ENCODE measurements around the gene SLC35C1.

SLC35C1 gene

DNA sequence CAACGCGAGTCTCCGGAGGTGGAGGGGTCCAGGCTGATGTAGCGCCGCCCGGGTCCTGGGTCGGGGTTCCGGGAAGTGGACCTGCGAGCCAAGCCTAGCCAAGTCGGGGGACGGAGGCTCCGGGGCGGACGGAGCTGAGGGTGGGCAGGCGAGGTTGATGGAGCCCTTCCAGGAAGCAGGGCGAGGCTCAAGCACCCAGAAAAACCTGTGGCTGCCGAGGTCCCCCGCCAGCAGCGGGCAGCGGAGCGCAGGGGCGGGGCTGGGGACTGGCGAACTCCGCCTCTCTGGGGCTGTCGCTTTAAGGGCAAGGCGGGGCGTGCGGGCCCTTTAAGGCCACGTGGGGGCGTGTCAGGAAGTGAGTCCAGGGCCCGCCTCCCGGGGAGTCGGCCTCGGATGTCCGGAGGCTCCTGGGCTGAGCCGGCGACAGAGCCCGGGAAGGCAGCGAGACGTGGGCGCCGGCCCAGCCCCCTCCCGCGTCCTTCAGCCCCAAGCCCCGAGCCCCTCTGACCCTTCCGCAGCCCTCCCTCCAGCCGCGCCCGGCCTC, at the start of gene SLC35C1:
Gene SLC35C1 (plus strand): TSS at position 389 of the 544 bp plus-strand sequence. CDS start 653 bp downstream, outside the sequence.
- peak; percentile 99 for DNase-seq

DNA sequence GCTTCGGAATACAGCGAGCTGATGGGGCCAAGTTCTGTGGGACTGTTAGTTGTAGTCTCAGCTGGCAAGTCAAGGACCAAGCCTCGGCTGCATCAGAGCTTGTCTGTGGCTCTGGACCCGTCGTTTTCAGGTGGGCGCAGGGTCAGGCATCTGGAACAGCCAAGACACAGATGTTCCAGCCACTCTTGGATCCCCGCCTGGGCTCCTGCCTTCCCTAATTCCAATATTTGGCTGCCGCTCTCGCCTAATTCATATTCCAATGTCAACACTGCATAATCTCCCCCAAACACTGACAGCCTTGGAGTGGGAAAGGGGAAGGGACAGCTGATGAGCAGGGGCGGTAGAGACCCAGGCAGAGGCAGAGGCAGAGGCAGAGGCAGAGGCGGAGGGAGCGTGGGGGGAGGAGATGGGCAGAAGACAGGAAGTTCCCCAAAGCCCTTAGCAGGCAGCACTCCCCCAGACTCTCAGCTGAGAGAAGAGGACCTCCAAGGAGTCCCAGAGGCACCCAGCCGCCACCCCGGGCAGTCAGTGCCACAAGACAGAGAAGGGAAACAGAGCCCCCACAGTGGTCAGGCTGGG, 49.6 kb upstream of the SLC35C1 start:
- DNase-seq: no peak

DNA sequence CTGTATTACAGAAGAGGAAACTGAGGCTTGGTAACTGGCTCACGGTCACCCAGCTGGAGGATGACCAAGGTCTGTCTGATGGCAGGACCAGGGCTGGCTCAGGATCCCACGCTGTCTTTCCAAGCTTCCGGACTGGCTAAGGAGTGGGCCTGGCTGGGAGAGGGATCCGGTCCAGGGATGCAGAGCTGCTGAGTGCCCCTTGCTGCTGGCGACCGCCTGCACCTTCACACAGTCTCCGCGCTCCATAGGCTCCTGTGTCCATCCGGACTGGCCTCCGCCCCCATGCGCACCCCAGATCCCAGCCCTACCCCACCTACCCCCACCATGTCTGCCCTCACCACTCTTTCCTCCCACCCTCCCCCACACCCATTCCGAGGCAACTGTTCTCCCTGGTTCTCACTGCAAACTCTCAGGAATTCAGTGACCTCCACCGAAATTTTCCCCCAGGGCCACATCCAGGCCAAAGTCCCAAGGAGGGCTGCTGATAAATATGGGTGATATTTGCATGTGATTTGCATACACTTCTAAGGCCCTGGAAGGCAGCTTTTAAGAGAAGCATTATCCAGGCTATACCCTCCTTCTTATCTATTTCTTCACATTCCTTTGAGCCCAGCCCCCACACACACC, 48.5 kb upstream of the SLC35C1 start:
- DNase-seq: peak; percentile 19

DNA sequence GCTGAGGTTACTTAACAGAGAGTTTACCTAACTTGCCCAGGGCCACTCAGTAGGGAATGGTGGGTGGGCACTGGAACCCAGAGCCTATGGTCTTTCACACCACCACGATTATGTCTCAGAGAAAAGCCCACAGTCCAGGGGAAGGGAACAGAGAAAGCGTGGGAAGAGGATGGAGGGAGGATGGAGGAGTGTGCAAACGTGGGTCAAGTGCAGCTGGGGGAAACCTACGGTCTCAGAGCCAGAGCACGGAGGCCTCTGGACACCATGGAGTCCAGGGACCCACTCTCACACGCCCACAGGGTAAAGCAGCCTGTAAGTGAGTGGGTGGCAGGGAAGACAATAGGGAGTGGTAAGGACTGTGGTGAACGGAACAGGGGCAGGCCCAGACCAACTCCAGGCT, 47.3 kb upstream of the SLC35C1 start:
- DNase-seq: no peak

DNA sequence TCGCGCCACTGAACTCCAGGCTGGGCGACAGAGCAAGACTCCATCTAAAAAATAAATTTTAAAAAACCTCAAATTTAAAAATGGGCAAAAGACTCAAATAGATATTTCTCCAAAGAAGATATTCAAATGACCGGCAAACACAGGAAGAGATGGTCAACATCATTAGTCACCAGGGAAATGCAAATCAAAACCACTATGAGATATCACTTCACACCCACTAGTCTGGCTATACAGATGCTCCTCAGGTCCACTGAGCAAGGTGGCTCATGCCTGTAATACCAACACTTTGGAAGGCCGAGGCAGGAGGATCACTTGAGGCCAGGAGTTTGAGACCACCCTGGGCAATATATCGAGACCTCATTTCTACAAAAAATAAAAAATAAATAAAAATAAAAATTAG, 43.3 kb upstream of the SLC35C1 start:
- DNase-seq: no peak

DNA sequence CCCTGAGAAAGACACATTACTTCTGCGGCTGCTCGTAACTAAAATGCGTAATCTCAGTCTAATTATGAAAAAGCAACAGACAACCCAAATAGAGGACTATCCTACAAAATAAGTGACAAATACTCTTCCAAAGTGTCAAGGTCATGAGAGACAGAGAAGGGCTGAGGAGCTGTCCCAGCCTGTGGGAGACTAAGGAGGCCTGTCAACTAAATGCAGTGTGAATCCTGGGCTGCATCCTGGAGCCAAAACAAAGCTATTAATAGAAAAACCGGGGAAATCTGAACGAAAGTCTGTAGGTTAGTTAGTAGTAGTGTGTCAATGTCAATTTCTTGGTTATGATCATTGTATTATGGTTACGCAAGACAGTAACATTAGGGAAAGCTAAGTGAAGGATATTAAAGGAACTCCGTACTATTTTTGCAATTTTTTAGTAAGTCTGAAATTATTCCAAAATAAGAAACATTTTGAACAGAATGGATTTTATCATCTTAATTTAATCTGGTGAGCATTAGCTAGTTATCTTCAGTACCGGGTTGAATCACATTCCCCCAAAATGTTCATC, 39.8 kb upstream of the SLC35C1 start:
- DNase-seq: no peak

DNA sequence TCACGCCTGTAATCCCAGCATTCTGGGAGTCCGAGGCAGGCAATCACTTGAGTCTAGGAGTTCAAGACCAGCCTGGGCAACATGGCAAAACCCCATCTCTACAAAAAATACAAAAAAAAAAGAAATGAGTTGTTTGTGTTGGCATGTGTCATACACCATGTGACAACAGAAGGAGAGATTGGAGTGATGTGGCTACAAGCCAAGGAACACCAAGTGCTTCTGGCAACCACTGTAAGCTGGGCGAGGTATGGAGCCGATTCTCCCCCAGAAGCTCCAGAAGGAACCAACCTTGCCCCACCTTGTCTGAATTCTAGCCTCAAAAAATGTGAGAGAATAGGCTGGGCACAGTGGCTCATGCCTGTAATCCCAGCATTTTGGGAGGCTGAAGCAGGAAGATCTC, 39.1 kb upstream of the SLC35C1 start:
- DNase-seq: no peak

DNA sequence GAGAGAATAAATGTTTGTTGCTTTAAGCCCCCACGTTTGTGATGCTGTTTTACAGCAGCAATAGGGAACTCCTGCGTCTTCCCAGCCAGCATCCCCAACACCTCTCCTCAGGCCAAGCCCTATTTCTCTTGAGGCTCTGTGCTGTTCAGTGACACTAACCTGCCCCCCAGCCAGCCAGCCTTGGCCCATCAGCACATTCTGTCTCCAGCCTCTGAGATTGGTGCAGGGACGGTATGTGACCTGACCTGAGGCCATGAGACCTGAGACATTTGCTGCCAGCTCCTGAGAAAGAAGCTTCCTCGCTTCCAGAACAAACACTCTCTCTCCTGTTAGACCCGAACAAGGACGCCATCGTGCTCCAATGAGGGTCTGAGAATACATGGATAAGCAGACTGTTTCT, 38.5 kb upstream of the SLC35C1 start:
- DNase-seq: no peak

DNA sequence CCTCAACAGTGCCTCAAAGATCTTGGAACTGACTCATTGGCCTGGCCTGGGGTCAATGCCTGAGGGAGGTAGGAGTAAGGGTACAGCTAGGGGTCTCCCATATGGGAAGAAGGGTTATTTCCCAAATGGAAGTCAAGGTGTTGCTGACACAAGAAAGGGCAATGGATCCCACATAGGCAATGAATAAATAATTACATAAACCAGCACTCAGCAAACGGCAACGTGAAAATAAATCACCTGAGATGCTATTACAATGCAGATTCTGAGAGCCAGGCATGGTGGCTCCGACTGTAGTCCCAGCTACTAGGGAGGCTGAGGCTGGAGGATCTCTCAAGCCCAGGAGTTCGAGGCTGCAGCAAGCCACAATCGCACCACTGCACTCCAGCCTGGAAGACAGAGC, 36.5 kb upstream of the SLC35C1 start:
- no peak for DNase-seq

DNA sequence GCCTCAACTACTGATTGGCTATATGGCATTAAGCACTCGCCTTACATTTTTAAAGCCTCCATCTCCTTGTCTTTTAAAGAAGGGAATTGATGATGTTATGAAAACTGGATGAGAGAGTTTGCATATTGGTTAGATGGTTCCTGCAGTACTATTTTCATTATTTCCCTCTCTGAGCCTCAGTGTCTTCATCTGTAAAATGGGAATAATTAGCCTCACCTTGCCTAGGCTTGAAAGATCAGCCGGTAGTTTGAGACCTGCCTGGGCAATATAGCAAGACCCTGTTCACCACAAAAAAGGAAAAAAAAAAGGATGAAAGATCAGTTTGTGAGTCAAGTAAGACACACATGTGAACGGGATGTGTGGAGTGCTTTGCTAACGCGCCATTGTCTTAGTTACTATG, 35.0 kb upstream of the SLC35C1 start:
- DNase-seq: no peak

DNA sequence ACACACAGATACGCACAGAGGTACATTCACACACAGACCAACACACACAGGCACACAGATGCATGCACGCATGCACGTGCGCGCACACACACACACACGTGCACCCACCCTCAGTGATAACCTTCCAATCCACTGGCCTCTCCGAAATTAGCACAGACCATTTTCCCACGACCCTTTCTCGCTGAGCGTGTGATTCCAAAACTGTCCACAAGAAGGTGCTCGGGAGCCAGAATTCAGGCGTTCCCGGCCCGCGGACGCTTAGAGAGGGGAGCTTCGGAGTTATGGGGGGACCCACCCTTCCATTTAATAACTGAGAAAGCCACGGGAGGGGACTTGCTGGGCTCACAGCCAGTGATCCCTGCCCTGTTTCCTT, 33.8 kb upstream of the SLC35C1 start:
- peak; percentile 78 for DNase-seq

DNA sequence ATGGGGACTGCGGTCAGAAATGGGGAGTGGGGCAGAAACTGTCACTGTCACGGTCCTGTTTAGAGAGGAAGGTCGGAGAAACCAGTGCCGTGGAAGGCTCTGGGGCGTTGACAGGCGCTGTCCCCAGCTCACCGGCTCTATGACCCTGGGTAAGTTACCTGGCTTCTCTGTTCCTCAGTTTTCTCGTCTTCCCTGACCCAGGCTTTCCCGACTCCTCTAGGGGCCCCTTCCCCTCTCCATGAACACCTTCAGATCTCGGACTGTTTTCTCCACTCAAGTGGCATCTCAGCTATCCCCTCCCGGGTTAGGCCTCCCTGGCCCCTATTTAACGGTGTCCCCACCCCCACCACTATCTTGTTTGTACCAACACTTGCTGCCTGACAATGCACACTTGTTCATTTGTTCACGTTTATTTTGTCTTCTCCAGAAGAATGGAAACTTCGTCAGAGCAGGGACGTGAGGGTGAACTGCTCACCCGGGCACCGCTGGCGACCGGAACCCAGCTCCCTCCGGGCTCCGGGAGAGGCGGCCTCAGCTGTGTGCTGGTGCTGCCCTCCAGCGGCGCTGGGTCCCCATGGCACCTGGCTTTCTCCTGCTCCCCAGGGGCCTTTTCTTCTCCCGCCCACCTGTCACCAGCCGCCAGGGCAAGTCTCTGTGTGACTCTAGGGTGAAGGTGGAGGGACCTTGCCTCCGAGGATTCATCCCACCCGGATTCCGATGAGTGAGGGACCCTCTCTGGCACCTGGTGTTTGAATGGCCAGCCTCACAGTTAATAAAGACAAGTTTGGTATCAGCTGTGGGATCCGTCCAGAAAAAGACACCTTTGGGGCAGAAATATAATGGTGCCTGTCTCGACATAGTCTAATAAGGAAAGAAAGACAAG, 33.1 kb upstream of the SLC35C1 start:
- DNase-seq: peak; percentile 86

DNA sequence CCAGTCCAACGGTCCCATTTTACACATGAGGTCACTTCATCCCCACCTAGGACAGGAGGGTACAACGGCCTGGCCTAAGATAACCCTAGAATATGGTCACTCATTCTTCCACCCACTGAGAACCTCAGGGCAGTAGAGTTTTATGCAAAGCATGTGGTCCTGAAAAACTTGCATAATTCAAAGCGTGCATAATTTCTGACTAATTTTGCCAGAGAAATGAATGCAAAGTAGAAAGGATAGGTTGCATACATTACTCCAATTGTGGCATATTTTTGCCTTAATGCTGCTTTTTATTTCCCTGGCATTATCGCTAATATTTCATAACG, 32.5 kb upstream of the SLC35C1 start:
- DNase-seq: no peak

DNA sequence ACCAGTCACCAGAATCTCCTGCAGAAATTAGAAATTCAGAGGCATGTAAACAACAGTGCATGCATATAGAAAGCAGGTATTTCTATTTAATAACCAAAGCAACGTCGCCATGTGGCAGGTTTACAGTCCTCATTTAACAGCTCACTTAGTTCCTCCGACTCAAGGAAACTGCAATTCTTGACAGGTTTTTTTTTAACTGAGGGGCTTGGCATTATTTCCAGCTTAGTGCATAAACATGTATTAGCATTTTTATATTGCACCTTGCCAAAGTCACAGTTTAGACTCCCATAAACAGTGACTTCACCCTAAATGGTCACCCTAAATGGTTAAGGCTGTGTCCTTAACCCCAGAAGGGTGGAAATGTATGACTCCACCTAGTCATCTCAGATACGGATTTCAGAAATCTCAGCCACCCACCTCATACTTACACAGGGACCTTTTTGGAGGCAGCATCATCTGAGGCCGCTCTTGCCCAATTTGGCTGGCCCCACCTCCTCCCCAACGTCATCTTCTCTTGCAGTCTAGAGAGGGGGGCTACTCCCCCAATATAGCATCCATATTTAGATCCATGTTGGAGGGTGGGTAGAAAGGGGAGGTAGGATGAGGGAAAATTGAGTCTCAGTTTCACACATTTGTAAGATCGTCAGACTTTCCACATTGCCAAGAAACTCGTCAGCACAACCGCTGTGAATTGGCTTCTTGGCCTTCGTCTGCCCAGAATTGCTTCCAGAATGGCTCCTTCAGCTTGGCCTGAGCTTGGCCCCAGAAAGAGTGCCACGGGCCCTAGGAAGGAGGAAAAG, 31.8 kb upstream of the SLC35C1 start:
- no peak for DNase-seq

DNA sequence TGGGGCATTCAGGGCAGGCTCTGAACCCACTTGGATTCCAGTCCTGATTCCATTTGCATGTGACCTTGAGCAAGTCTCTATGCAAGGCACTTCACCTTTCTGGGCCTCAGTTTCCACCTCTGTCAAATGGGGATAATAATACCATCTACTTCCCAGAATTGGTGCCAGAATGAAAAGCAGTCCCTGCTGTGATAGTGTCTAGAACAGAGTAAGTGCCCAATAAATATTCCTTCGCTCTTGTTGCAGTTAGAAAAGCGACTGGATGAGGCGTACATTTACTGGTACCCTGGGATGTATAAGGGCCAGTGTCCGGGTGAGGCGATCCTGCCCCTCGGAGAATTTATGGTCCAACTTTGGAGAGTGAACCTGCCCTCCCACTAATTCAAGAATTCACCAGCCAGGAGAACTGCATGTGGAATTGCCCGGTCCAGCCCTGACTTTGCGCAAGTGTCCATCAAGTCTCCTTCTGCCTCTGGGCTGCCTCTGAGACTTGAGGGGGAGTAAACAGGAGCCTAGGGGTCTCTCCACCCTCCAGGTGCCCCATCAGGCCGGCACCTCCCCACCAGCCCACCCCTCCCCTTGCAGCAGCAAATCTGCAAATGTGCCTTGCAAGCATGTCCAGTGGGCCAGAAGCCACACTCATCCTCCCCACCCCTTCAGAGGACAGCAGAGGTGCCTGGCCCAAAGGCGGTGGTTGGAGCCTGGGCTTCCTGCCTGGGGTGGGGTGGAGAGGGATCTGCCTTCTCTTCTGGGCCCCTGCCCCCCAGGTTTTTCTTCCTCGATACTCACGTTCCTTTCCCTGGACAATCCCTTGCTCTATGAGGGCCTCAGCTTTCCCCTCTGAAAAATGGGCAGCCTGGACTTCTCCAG, 30.9 kb upstream of the SLC35C1 start:
- DNase-seq: no peak

DNA sequence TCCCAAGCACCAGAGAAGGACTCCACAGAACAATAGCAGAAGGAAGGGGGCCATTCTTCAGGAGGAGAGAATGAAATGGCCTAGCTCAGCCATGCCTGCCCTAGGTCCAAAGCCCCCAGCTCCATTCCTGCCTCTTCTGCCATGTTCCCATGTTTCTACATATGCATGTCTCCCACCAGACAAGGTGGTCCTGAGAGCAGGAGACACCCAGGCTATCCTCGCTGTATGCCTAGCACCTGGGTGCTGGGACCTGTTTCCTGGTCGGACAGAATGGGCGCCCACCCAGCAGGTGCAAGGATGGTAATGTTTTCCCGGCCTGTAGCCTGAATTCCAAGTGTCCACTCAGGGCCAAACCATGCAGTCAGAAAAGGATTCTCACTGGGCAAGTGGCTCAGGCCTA, 30.2 kb upstream of the SLC35C1 start:
- DNase-seq: no peak

DNA sequence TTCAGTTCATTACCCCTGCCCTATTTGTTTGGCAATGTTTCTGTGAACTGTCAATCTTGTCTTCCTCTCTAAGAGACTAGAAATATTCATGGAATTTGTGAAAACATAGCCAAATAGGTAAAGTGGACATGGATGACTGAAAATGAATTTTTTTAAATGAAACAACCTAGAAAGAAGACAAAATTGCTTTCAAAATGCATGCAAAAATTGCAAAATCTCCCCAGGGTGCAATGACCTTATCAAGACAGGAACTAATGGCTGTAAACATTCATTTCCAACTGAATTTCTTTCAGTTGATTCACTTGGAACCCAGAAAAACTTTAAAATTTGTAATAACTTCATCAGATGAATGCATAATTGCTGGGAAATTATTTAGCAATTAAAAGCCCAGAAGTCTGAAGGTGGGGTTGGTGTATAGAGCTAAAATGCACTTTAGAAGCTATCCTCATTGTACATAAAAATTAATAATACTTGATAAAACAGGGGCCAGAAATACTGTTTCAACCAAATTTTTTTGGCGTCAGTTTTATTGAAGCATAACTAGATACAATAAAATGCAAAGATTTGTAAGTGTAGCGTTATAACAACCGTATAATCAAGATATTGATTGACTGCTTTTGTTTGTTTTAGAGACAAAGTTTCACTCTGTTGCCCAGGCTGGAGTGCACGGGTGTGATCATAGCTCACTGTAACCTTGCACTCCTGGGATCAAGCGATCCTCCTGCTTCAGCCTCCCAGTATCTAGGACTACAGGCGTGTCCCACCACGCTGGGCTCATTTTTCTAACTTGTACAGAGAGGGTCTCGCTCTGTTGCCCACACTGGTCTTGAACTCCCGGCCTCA, 27.6 kb upstream of the SLC35C1 start:
- peak; percentile 12 for DNase-seq

DNA sequence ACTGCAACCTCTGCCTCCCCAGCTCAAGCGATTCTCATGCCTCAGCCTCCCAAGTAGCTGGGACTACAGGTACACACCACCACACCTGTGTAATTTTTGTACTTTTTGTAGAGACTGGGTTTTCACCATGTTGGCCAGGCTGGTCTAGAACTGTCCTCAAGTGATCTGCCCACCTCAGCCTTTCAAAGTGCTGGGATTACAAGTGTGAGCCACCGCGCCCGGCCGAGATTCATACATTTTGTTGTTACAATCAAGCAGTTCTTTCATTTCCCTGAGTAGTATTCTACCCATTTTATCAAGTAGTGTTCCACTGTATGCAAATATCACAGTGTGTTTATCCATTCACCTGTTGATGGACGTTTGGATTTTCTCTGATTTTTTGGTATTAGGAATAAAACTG, 26.6 kb upstream of the SLC35C1 start:
- no peak for DNase-seq

DNA sequence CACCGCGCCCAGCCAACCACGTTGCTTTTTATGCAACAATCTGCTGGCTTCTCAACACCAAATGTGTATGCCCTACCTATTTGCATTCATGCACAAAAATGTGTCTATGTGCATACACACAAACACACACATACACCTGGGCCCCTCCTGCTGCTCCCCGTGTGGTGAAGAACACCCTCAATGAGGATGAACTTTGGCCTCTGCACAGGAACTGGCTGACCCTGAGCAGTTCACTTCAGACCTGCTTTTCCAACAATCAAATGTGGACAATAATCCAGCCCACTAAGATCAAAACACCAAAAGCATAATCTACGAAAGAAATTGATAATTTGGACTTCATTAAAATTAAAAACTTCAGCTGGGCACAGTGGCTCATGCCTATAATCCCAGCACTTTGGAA, 25.3 kb upstream of the SLC35C1 start:
- no peak for DNase-seq

DNA sequence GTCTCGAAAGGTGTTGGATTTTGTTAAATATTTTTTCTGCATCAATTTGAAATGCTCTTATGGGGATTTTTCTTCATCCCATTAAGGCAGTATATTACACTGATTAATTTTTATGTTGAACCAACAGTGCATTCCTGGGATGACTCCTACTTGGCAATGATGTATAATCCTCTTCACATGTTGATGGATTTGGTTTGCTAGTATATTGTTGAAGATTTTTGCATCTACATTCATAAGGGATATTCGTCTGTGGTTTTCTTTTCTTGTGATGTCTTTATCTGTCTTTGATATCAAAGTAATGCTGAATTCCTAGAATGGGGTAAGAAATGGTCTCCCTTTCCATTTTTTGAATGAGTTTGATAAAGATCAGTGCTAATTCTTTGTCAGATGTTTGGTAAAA, 18.7 kb upstream of the SLC35C1 start:
- no peak for DNase-seq

DNA sequence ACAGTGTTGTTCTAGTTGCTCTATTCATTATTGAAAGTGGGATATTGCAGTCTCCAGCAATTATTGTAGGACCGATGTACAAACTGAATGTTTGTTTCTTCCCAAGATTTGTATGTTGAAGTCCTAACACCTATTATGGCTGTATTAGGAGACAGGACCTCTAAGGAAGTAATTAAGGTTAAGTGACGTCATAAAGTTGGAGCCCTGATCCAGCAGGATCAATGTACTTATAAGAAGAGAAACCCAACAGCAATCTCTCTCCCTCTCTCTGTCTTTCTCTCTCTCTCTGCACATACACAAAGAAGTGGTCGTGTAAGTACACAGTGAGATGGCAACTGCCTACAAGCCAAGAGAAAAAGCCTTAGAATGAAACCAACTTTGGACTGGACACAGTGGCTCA, 16.1 kb upstream of the SLC35C1 start:
- DNase-seq: no peak
